ENCODE measurements around the gene ERC2. TPM values are rescaled to one million over a fixed set of nuclear protein-coding genes. Genes with fewer than 3 reads are reported as not detected.

Gene ERC2
- total RNA-seq, 1 experiment from 2014 or later, result 0.77 TPM

DNA sequence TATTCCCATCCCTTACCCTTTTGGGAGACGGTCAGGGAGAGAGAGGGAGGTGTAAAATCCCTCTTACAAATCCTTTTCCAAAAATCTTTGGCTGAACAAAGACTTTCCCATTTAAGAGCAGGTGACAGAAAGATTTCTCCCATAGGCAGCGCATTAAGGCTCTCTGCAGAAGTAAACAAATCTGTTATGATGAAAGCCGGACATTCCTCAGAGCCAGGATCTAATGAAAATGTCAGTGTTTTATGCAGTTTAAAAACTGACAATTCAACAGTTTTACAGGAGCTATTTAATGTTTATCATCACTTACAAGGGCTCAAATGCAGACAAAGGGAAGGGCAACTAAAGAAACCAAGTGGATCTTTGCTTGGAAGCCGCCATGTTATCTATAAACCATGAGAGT is 872.8 kb downstream of the ERC2 start:
- H3K4me3 ChIP-seq (ENCODE audit: low read length), result no peak overlapping the region
- BruUV-seq (replicated peaks), result no TSS peak
- CTCF ChIA-PET, result no interaction called here

DNA sequence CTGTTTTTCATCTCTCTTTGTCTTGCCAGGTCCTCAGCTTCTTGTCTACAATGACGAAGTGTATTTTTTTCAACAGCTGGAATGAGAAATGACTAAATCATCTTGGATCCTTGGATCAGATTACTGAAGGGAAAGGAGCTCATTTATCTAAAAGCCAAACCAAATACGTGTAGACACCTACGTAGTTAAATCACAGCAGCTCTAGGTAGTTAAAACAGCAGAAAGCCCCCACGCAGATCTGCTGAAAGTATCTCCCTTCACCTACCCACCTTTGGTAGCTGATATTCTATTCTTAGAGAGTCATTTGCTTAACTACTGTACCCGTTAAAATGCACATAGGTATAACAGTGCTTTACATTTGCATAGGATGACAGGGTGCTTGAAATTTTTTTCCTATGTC is 875.7 kb downstream of the ERC2 start:
- Histone ChIP-seq H3K27me3 (ENCODE audit: low read length) (no peaks in the 10 kb centered on the region), H3K36me3 (ENCODE audit: low read depth, low read length) (no peaks in the 10 kb centered on the region), H3K79me2 (ENCODE audit: low read length) (no peaks in the 10 kb centered on the region), H2AFZ (ENCODE audit: low read length) (no peak overlapping the region), H3K4me2 (ENCODE audit: low read length) (peak overlapping the region; percentile 12; the same call in 1 of the 2 replicates), H3F3A (ENCODE audit: low read length, unreplicated experiment) (no peaks in the 10 kb centered on the region), H3K4me3 (ENCODE audit: low read length) (no peak overlapping the region), H3K27ac (ENCODE audit: low read length) (no peak overlapping the region), H4K20me1 (ENCODE audit: low read length) (no peaks in the 10 kb centered on the region), H3K9ac (ENCODE audit: low read length) (no peak overlapping the region), H3K9me3 (ENCODE audit: low read length) (no peaks in the 10 kb centered on the region), H3K4me1 (ENCODE audit: insufficient read depth, low read length) (peaks cover 20% of the 10 kb centered on the region), H3K9me2 (replicated peaks; ENCODE audit: low read length) (no peaks in the 10 kb centered on the region)
- DNase-seq, result peak; percentile 71
- POLR2A ChIA-PET (ENCODE audit: unreplicated experiment), result no interaction called here
- intact Hi-C loops (cut with micrococcal nuclease), result no loop called here
- BruUV-seq (replicated peaks), result no TSS peak
- CTCF ChIA-PET, result no interaction called here
- ATAC-seq, result no peak
- TF ChIP-seq EZH2 (IDR thresholded peaks at IDR 0.05; ENCODE audit: low read length, unreplicated experiment) (no peak), EZH2phosphoT487 (IDR thresholded peaks at IDR 0.05; ENCODE audit: borderline replicate concordance, low read length) (no peak)
- TF ChIP-seq, protein P1, sequence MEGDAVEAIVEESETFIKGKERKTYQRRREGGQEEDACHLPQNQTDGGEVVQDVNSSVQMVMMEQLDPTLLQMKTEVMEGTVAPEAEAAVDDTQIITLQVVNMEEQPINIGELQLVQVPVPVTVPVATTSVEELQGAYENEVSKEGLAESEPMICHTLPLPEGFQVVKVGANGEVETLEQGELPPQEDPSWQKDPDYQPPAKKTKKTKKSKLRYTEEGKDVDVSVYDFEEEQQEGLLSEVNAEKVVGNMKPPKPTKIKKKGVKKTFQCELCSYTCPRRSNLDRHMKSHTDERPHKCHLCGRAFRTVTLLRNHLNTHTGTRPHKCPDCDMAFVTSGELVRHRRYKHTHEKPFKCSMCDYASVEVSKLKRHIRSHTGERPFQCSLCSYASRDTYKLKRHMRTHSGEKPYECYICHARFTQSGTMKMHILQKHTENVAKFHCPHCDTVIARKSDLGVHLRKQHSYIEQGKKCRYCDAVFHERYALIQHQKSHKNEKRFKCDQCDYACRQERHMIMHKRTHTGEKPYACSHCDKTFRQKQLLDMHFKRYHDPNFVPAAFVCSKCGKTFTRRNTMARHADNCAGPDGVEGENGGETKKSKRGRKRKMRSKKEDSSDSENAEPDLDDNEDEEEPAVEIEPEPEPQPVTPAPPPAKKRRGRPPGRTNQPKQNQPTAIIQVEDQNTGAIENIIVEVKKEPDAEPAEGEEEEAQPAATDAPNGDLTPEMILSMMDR (conservative IDR thresholded peaks at IDR 0.05; ENCODE audit: low read depth, low read length), result no peak

More for the DNA sequence above, 872.8 kb downstream of the ERC2 start:
- H3K27me3 ChIP-seq (ENCODE audit: low read length), result no peaks in the 10 kb centered on the region
- H3K4me1 ChIP-seq (ENCODE audit: insufficient read depth, low read length), result peaks cover 36% of the 10 kb centered on the region
- no peak for ATAC-seq
- no peak overlapping the region for H2AFZ ChIP-seq (ENCODE audit: low read length)
- no peak overlapping the region for H3K4me2 ChIP-seq (ENCODE audit: low read length)
- H3K79me2 ChIP-seq (ENCODE audit: low read length), result no peaks in the 10 kb centered on the region
- no peaks in the 10 kb centered on the region for H3K9me2 ChIP-seq (replicated peaks; ENCODE audit: low read length)
- no peaks in the 10 kb centered on the region for H3K9me3 ChIP-seq (ENCODE audit: low read length)
- TF ChIP-seq EZH2 (IDR thresholded peaks at IDR 0.05; ENCODE audit: low read length, unreplicated experiment) (no peak), EZH2phosphoT487 (IDR thresholded peaks at IDR 0.05; ENCODE audit: borderline replicate concordance, low read length) (no peak)
- TF ChIP-seq, protein P1 (conservative IDR thresholded peaks at IDR 0.05; ENCODE audit: low read depth, low read length), result no peak
- intact Hi-C loops (cut with micrococcal nuclease), result no loop called here
- no peaks in the 10 kb centered on the region for H4K20me1 ChIP-seq (ENCODE audit: low read length)
- no peak overlapping the region for H3K27ac ChIP-seq (ENCODE audit: low read length)
- POLR2A ChIA-PET (ENCODE audit: unreplicated experiment), result no interaction called here
- H3K9ac ChIP-seq (ENCODE audit: low read length), result no peak overlapping the region
- DNase-seq, result no peak
- no peaks in the 10 kb centered on the region for H3K36me3 ChIP-seq (ENCODE audit: low read depth, low read length)
- H3F3A ChIP-seq (ENCODE audit: low read length, unreplicated experiment), result no peaks in the 10 kb centered on the region

DNA sequence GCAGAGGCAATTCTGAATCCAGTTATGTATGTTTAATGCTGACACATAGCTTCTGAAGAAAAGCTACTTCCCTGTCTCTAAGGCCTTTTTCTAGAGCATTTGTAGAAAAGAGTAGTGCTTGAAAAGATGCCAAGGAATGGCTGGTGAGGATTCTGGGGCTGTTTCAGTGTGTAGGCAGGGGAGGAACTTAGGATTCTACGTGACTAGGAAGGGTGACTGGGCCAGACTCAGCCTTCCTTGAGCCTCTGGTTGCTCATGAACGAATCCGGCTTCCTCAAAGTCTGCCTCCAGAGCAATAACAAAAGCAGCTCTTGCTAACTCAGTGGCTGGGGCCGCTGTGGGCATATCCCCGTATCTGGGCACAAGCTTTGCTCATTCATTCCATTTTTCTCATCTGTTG is 876.4 kb downstream of the ERC2 start:
- Histone ChIP-seq H3K4me2 (ENCODE audit: low read length) (no peak overlapping the region), H2AFZ (ENCODE audit: low read length) (no peak overlapping the region), H3K27me3 (ENCODE audit: low read length) (no peaks in the 10 kb centered on the region), H3K9ac (ENCODE audit: low read length) (no peak overlapping the region), H3K4me1 (ENCODE audit: insufficient read depth, low read length) (peaks cover 13% of the 10 kb centered on the region), H4K20me1 (ENCODE audit: low read length) (no peaks in the 10 kb centered on the region), H3F3A (ENCODE audit: low read length, unreplicated experiment) (no peaks in the 10 kb centered on the region), H3K79me2 (ENCODE audit: low read length) (no peaks in the 10 kb centered on the region), H3K9me3 (ENCODE audit: low read length) (no peaks in the 10 kb centered on the region), H3K9me2 (replicated peaks; ENCODE audit: low read length) (no peaks in the 10 kb centered on the region), H3K4me3 (ENCODE audit: low read length) (no peak overlapping the region), H3K27ac (ENCODE audit: low read length) (no peak overlapping the region), H3K36me3 (ENCODE audit: low read depth, low read length) (no peaks in the 10 kb centered on the region)
- intact Hi-C loops (cut with micrococcal nuclease), result no loop called here
- BruUV-seq (replicated peaks), result no TSS peak
- TF ChIP-seq EZH2 (IDR thresholded peaks at IDR 0.05; ENCODE audit: low read length, unreplicated experiment) (no peak), EZH2phosphoT487 (IDR thresholded peaks at IDR 0.05; ENCODE audit: borderline replicate concordance, low read length) (no peak)
- TF ChIP-seq, protein P1 (conservative IDR thresholded peaks at IDR 0.05; ENCODE audit: low read depth, low read length), result no peak
- ChIA-PET CTCF (no interaction called here), POLR2A (ENCODE audit: unreplicated experiment) (no interaction called here)
- DNase-seq (no peak), ATAC-seq (no peak)

Data from PC-3 (cell line).